ENCODE data around the gene LMAN2L. TPM values are rescaled to one million over a fixed set of nuclear protein-coding genes. Genes with fewer than 3 reads are reported as not detected.

Gene LMAN2L
- total RNA-seq, 1 experiment from 2014 or later, result 17.6 TPM

GRCh38 chr2:96662360-96662759 lies 77.5 kb downstream of the LMAN2L start:
- no peaks in the 10 kb centered on the region for H3K4me1 Mint-ChIP-seq
- peaks cover 4 to 15% of the 10 kb centered on the region in 2 experiments; a peak in 4 of 5 replicates for H3K9me3 Mint-ChIP-seq
- no CpG with 5 or more reads among the region's 9 CpGs for WGBS (ENCODE audit: extremely low coverage, insufficient read length, low lambda C conversion rate)

More at GRCh38 chr2:96662360-96662759, 77.5 kb downstream of the LMAN2L start:
- no peaks in the 10 kb centered on the region for H4K20me1 ChIP-seq (ENCODE audit: control insufficient read depth, insufficient read depth, insufficient read length)
- H2BK120ac ChIP-seq (ENCODE audit: low read depth, low read length, poor library complexity, severe bottlenecking), result no peak overlapping the region
- no peak overlapping the region for H2BK15ac ChIP-seq (ENCODE audit: low read depth, low read length)
- H2AK5ac ChIP-seq (ENCODE audit: insufficient read length, low read length), result no peak overlapping the region
- H3K27me3 ChIP-seq (ENCODE audit: insufficient read depth, low read length), result no peaks in the 10 kb centered on the region
- no peak overlapping the region for H3K23ac ChIP-seq (ENCODE audit: insufficient read length, low read depth, low read length)
- no peak overlapping the region for H3K27ac ChIP-seq (ENCODE audit: insufficient read length, low read depth, low read length)
- no peak overlapping the region for H3K18ac ChIP-seq (ENCODE audit: insufficient read length, low read depth, low read length)
- no peaks in the 10 kb centered on the region for H3K79me1 ChIP-seq (ENCODE audit: insufficient read depth, low read depth, low read length, poor library complexity, severe bottlenecking)
- H2BK12ac ChIP-seq (ENCODE audit: insufficient read length, low read depth, low read length), result no peak overlapping the region
- no peak overlapping the region for H4K5ac ChIP-seq (ENCODE audit: insufficient read length, low read depth, low read length)
- H3K4me1 ChIP-seq (ENCODE audit: insufficient read depth, low read length), result no peaks in the 10 kb centered on the region
- H3K23me2 ChIP-seq (ENCODE audit: insufficient read length, low read depth, low read length, poor library complexity, severe bottlenecking), result no peaks in the 10 kb centered on the region
- H2BK5ac ChIP-seq (ENCODE audit: insufficient read length, low read length), result no peak overlapping the region
- no peak overlapping the region for H2AFZ ChIP-seq (ENCODE audit: low read length)
- H2BK20ac ChIP-seq (ENCODE audit: low read depth, low read length, poor library complexity, severe bottlenecking), result no peak overlapping the region
- no peak overlapping the region for H4K91ac ChIP-seq (ENCODE audit: insufficient read length, low read depth, low read length)
- no peak overlapping the region for H3K56ac ChIP-seq (ENCODE audit: insufficient read length, low read depth, low read length)
- H3K14ac ChIP-seq (ENCODE audit: insufficient read depth, low read length), result no peak overlapping the region
- Mint-ChIP-seq H3K36me3 (ENCODE audit: insufficient read depth in 1 of 3, low read depth in 3 of 3) (peaks cover 0 to 2% (median 1%) of the 10 kb centered on the region in 3 experiments; a peak in 2 of 7 replicates), H3K4me3 (no peak overlapping the region), H3K27me3 (ENCODE audit: low read depth) (no peaks in the 10 kb centered on the region; the same call in 1 of the 2 replicates), H3K27ac (no peak overlapping the region)
- H4K8ac ChIP-seq (replicated peaks; ENCODE audit: insufficient read length, low read depth, low read length), result no peak overlapping the region
- H3T11ph ChIP-seq (ENCODE audit: low read length), result no peak overlapping the region
- no peak for DNase-seq
- TF ChIP-seq, protein P1, sequence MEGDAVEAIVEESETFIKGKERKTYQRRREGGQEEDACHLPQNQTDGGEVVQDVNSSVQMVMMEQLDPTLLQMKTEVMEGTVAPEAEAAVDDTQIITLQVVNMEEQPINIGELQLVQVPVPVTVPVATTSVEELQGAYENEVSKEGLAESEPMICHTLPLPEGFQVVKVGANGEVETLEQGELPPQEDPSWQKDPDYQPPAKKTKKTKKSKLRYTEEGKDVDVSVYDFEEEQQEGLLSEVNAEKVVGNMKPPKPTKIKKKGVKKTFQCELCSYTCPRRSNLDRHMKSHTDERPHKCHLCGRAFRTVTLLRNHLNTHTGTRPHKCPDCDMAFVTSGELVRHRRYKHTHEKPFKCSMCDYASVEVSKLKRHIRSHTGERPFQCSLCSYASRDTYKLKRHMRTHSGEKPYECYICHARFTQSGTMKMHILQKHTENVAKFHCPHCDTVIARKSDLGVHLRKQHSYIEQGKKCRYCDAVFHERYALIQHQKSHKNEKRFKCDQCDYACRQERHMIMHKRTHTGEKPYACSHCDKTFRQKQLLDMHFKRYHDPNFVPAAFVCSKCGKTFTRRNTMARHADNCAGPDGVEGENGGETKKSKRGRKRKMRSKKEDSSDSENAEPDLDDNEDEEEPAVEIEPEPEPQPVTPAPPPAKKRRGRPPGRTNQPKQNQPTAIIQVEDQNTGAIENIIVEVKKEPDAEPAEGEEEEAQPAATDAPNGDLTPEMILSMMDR (conservative IDR thresholded peaks at IDR 0.05), result no peak
- H3K4me2 ChIP-seq (ENCODE audit: insufficient read depth, insufficient read length, low read length), result no peak overlapping the region
- H3K9ac ChIP-seq (ENCODE audit: extremely low read depth, insufficient read length, low read length), result no peak overlapping the region
- no peaks in the 10 kb centered on the region for H3K9me3 ChIP-seq (ENCODE audit: control insufficient read depth, low read depth, low read length)
- H3K4ac ChIP-seq (ENCODE audit: low read depth, low read length), result no peak overlapping the region
- no peaks in the 10 kb centered on the region for H3K79me2 ChIP-seq (ENCODE audit: insufficient read depth, low read length)

All from H9 (cell line).